GM12801 (cell line): Measurements from ENCODE around the gene DSN1.

ENCODE experiments used
- CTCF ChIP-seq: IDR thresholded peaks from one replicate; pipeline ENCODE4 v1.5.1; 2011; ENCODE audit warnings: control low read depth; ENCODE audit not compliant: insufficient read length; ENCODE audit errors: extremely low read depth

DSN1 gene

GRCh38 chr20:36792422-36792821 lies 18.9 kb upstream of the DSN1 start:
- no peak for TF ChIP-seq CTCF

GRCh38 chr20:36791862-36792261 lies 18.3 kb upstream of the DSN1 start:
- no peak for TF ChIP-seq CTCF

DNA sequence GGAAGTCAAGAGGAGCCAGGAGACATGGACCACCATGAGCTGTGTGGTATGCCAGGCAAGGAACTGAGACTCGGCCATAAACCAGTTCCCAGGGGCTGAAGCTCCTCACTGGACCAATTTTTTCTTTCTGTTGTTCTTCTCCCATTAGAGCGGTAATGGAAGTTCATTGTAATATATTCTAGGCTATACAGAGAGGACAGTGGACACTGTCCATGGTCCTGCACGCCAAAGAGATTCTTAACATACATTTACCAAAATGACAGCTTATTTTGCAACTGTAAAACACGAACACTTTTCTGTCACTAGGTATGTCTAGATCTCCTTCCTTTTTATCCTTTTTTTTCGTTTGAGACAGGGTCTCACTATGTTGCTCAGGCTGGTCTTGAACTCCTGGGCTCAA lies 13.1 kb upstream of the DSN1 start:
- no peak for TF ChIP-seq CTCF

GRCh38 chr20:36786246-36786645 lies 12.7 kb upstream of the DSN1 start:
- no peak for TF ChIP-seq CTCF

- no peak for TF ChIP-seq CTCF
Observed at GRCh38 chr20:36785308-36785707, 11.7 kb upstream of the DSN1 start.

DNA sequence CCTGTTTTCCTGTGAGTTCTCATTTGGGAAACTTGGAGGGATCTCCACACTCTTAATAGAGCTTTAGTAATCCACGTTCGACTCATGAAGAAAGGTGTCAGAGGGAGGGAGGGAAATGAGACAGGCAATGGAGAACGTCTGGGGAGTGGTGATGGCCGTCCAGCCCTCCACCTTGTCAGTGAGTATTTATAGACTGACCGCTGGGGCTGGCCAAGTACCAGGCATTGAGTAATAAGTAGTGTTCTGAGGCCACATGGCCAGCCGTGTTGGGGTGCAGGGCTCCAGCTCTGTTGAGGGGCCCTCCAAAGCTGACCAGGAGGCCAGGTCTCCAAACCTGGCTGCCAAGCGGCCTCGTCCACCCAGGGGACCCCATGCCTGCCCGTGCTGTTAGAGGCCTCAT lies 11.3 kb upstream of the DSN1 start:
- TF ChIP-seq CTCF: no peak

GRCh38 chr20:36784116-36784515 lies 10.6 kb upstream of the DSN1 start:
- TF ChIP-seq CTCF: no peak

- no peak for TF ChIP-seq CTCF
Observed at GRCh38 chr20:36779656-36780025, 6.1 kb upstream of the DSN1 start.
